ENCODE results near the gene USF2.
A peak's percentile ranks its signal among the peaks of the same experiment; 100 is the strongest.

Gene USF2

GRCh38 chr19:35246466-35247092, 22.2 kb upstream of the USF2 start:
- DNase-seq = no peak

- peak; percentile 82 to 90 for DNase-seq
These were observed 21.0 kb upstream of the USF2 start for GRCh38 chr19:35247526-35248309.

GRCh38 chr19:35248310-35249145, 20.2 kb upstream of the USF2 start, which contains the start of gene LSR:
LSR (plus strand) TSS chr19:35249002; CDS start chr19:35249023, 21 bp downstream.
- DNase-seq = peak; percentile 91 to 92

GRCh38 chr19:35249146-35249847, 19.5 kb upstream of the USF2 start:
- DNase-seq = no peak

GRCh38 chr19:35249848-35250711, 18.7 kb upstream of the USF2 start:
- DNase-seq = no peak

- DNase-seq = no peak
These were observed 17.3 kb upstream of the USF2 start for GRCh38 chr19:35251456-35251855.

GRCh38 chr19:35253316-35254286, 15.2 kb upstream of the USF2 start:
- DNase-seq = peak in 1 of 2 experiments; percentile 33

- no peak for DNase-seq
These were observed 14.1 kb upstream of the USF2 start for GRCh38 chr19:35254341-35255297.

GRCh38 chr19:35256566-35256965, 12.2 kb upstream of the USF2 start:
- DNase-seq = no peak

GRCh38 chr19:35257113-35257461, 11.7 kb upstream of the USF2 start:
- DNase-seq = no peak

- DNase-seq = no peak
These were observed 8.0 kb upstream of the USF2 start for GRCh38 chr19:35260694-35261304.

- DNase-seq = no peak
These were observed 7.2 kb upstream of the USF2 start for GRCh38 chr19:35261356-35262100.

- DNase-seq = no peak
These were observed 6.5 kb upstream of the USF2 start for GRCh38 chr19:35262101-35262761.

- DNase-seq = no peak
These were observed 4.3 kb upstream of the USF2 start for GRCh38 chr19:35264268-35265125.

GRCh38 chr19:35265126-35265899, 3.4 kb upstream of the USF2 start:
- no peak for DNase-seq
